ENCODE results near the gene MYB.
"Not testable (repeated sequence)": the region's sequence is repeated elsewhere in the genome, so short reads cannot be mapped to it uniquely, and the experiment has no call there.

The MYB gene

GRCh38 chr6:135162678-135163439 is 18.2 kb upstream of the MYB start:
- peak; percentile 20 for FAIRE-seq
- DNase-seq (ENCODE audit: insufficient read length, low spot score): no peak
- TF ChIP-seq SPI1 (IDR thresholded peaks at IDR 0.05; ENCODE audit: low read depth, low read length): peak; percentile 36; the same call in 1 of the 2 replicates
- no peak for TF ChIP-seq POLR2A (IDR thresholded peaks at IDR 0.05; ENCODE audit: low read depth, low read length)
- TF ChIP-seq TAF1 (IDR thresholded peaks at IDR 0.05; ENCODE audit: low read depth, low read length): 0 out of 2 replicates have a peak, but pooled peaks have one; percentile 11

DNA sequence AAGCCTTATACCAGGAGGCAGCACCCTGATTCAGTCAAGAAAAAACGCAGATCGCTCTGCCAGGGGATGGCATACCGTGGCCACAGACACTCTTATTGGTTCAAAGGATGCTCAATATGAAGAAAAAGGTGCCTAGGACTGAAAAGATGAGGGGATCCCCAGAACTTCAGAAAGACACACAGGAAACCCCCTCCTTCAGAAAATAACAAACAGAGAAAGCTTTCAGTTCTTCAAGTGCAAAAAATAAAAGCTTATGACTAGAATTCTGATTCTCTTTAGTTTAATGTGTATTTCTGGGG is 17.7 kb upstream of the MYB start:
- DNase-seq (ENCODE audit: insufficient read length, low spot score): no peak
- TF ChIP-seq TAF1 (IDR thresholded peaks at IDR 0.05; ENCODE audit: low read depth, low read length): no peak
- TF ChIP-seq POU2F2 (IDR thresholded peaks at IDR 0.05; ENCODE audit: low read depth, low read length): no peak
- peak; percentile 33; the same call in 1 of the 2 replicates for TF ChIP-seq SPI1 (IDR thresholded peaks at IDR 0.05; ENCODE audit: low read depth, low read length)
- TF ChIP-seq POLR2AphosphoS5 (IDR thresholded peaks at IDR 0.05; ENCODE audit: low read depth, low read length): no peak
- FAIRE-seq: peak; percentile 59

- not testable (repeated sequence) for FAIRE-seq; DNase-seq (ENCODE audit: insufficient read length, low spot score)
Observed at GRCh38 chr6:135164387-135164786, 16.7 kb upstream of the MYB start.

- no peak for FAIRE-seq
- DNase-seq (ENCODE audit: insufficient read length, low spot score): no peak
- TF ChIP-seq POLR2AphosphoS5 (IDR thresholded peaks at IDR 0.05; ENCODE audit: low read depth, low read length): no peak
- TF ChIP-seq SPI1 (IDR thresholded peaks at IDR 0.05; ENCODE audit: low read depth, low read length): no peak
- TF ChIP-seq PAX5 (IDR thresholded peaks at IDR 0.05; ENCODE audit: insufficient read depth, low read length, severe bottlenecking): no peak
- no peak for TF ChIP-seq POLR2A (IDR thresholded peaks at IDR 0.05; ENCODE audit: low read depth, low read length)
- TF ChIP-seq POU2F2 (IDR thresholded peaks at IDR 0.05; ENCODE audit: low read depth, low read length): no peak
- no peak for TF ChIP-seq TAF1 (IDR thresholded peaks at IDR 0.05; ENCODE audit: low read depth, low read length)
Observed at GRCh38 chr6:135165031-135165430, 16.1 kb upstream of the MYB start.

GRCh38 chr6:135166515-135166914 is 14.6 kb upstream of the MYB start:
- TF ChIP-seq PAX5 (IDR thresholded peaks at IDR 0.05; ENCODE audit: insufficient read depth, low read length, severe bottlenecking): no peak
- TF ChIP-seq POLR2AphosphoS5 (IDR thresholded peaks at IDR 0.05; ENCODE audit: low read depth, low read length): no peak
- TF ChIP-seq TAF1 (IDR thresholded peaks at IDR 0.05; ENCODE audit: low read depth, low read length): no peak
- TF ChIP-seq SPI1 (IDR thresholded peaks at IDR 0.05; ENCODE audit: low read depth, low read length): no peak
- TF ChIP-seq POU2F2 (IDR thresholded peaks at IDR 0.05; ENCODE audit: low read depth, low read length): no peak
- no peak for TF ChIP-seq POLR2A (IDR thresholded peaks at IDR 0.05; ENCODE audit: low read depth, low read length)
- FAIRE-seq (no peak), DNase-seq (ENCODE audit: insufficient read length, low spot score) (no peak)

GRCh38 chr6:135167617-135168016 is 13.5 kb upstream of the MYB start:
- FAIRE-seq (no peak), DNase-seq (ENCODE audit: insufficient read length, low spot score) (no peak)
- no peak for TF ChIP-seq TAF1 (IDR thresholded peaks at IDR 0.05; ENCODE audit: low read depth, low read length)
- TF ChIP-seq PAX5 (IDR thresholded peaks at IDR 0.05; ENCODE audit: insufficient read depth, low read length, severe bottlenecking): no peak
- TF ChIP-seq POLR2AphosphoS5 (IDR thresholded peaks at IDR 0.05; ENCODE audit: low read depth, low read length): no peak
- TF ChIP-seq POU2F2 (IDR thresholded peaks at IDR 0.05; ENCODE audit: low read depth, low read length): no peak
- no peak for TF ChIP-seq POLR2A (IDR thresholded peaks at IDR 0.05; ENCODE audit: low read depth, low read length)

GRCh38 chr6:135168766-135169165 is 12.3 kb upstream of the MYB start:
- TF ChIP-seq POLR2A (IDR thresholded peaks at IDR 0.05; ENCODE audit: low read depth, low read length): no peak
- no peak for TF ChIP-seq POU2F2 (IDR thresholded peaks at IDR 0.05; ENCODE audit: low read depth, low read length)
- TF ChIP-seq SPI1 (IDR thresholded peaks at IDR 0.05; ENCODE audit: low read depth, low read length): no peak
- TF ChIP-seq TAF1 (IDR thresholded peaks at IDR 0.05; ENCODE audit: low read depth, low read length): no peak
- no peak for TF ChIP-seq POLR2AphosphoS5 (IDR thresholded peaks at IDR 0.05; ENCODE audit: low read depth, low read length)
- FAIRE-seq (no peak), DNase-seq (ENCODE audit: insufficient read length, low spot score) (no peak)

DNA sequence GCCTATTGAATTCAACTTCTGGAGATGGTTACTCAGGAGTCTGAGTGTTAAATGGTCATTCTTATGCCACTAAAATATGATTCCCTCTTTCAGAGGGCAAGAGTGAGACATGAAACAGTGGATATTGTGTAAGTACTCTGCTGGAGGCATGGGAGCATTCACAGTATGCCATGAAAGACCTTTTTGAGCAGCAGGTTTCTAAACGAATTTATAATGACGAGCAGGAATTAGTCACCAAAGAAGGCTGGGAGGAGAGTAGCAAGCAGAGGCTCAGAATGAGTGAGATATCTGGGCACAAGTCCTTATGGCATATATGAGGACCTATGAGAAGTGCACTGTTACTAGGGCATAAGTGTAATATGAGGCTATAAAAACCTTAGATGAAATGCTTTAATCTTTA is 10.9 kb upstream of the MYB start:
- DNase-seq (ENCODE audit: insufficient read length, low spot score) (no peak), FAIRE-seq (peak; percentile 40)
- no peak for TF ChIP-seq PAX5 (IDR thresholded peaks at IDR 0.05; ENCODE audit: insufficient read depth, low read length, severe bottlenecking)
- TF ChIP-seq POLR2A (IDR thresholded peaks at IDR 0.05; ENCODE audit: low read depth, low read length): no peak
- TF ChIP-seq POLR2AphosphoS5 (IDR thresholded peaks at IDR 0.05; ENCODE audit: low read depth, low read length): no peak
- no peak for TF ChIP-seq SPI1 (IDR thresholded peaks at IDR 0.05; ENCODE audit: low read depth, low read length)
- TF ChIP-seq TAF1 (IDR thresholded peaks at IDR 0.05; ENCODE audit: low read depth, low read length): no peak
- no peak for TF ChIP-seq POU2F2 (IDR thresholded peaks at IDR 0.05; ENCODE audit: low read depth, low read length)

DNA sequence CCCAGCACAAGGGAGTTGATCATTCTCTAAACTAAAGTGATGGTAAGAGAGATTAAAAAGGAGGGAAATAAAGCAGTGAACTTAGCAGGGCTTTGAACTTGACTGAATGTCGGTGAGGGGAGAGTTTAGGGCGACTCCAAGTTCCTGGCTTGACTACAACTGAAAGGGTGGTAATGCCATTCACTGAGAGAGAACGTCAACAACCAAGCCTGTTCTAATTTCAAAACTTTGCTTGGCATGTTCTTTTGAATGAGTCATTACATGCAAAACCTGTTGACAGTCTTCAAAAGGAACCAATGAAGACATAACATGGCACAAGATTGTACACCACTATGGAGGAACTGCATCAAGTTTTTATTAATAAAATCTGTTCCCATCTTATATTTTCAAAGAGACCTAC is 10.3 kb upstream of the MYB start:
- no peak for TF ChIP-seq POLR2A (IDR thresholded peaks at IDR 0.05; ENCODE audit: low read depth, low read length)
- no peak for TF ChIP-seq POLR2AphosphoS5 (IDR thresholded peaks at IDR 0.05; ENCODE audit: low read depth, low read length)
- no peak for TF ChIP-seq PAX5 (IDR thresholded peaks at IDR 0.05; ENCODE audit: insufficient read depth, low read length, severe bottlenecking)
- TF ChIP-seq TAF1 (IDR thresholded peaks at IDR 0.05; ENCODE audit: low read depth, low read length): no peak
- TF ChIP-seq SPI1 (IDR thresholded peaks at IDR 0.05; ENCODE audit: low read depth, low read length): no peak
- TF ChIP-seq POU2F2 (IDR thresholded peaks at IDR 0.05; ENCODE audit: low read depth, low read length): no peak
- no peak for DNase-seq (ENCODE audit: insufficient read length, low spot score)
- peak; percentile 56 for FAIRE-seq

DNA sequence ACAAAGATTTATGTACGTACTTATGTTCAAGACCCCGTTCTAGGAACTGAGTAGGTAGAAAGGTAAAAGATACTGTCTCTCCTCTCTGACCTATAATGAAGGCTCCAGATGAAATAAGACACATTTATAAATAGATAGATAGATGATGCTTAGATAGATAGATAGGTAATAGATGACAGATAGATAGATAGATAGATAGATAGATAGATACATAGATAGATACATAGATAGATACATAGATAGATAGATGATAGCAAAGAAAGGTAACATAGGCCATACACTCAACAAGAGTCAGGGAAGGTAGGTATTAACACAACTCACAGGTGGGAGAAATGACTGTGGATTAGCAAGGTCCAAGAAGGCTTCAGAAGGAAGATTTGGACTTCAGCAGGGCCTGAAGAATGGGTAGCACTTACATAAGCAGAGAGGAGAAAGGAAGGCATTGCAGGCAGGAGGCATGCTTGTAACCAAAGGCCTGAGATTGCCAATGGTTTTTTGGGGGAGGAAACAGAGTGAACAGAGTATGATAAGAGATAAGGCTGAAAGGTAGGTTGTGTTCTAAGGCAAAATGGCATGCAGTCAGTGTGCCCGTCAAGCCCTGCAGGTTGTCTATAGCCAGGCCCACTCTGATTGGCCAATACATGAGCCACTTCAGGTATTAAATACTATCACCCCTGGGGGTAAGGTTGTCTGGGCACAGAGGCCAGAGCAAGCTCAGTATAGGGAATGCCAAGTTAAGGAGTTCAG is 7.7 kb upstream of the MYB start:
- TF ChIP-seq SPI1 (IDR thresholded peaks at IDR 0.05; ENCODE audit: low read depth, low read length) (no peak), POU2F2 (IDR thresholded peaks at IDR 0.05; ENCODE audit: low read depth, low read length) (no peak), POLR2AphosphoS5 (IDR thresholded peaks at IDR 0.05; ENCODE audit: low read depth, low read length) (no peak), PAX5 (IDR thresholded peaks at IDR 0.05; ENCODE audit: insufficient read depth, low read length, severe bottlenecking) (no peak), POLR2A (IDR thresholded peaks at IDR 0.05; ENCODE audit: low read depth, low read length) (no peak), TAF1 (IDR thresholded peaks at IDR 0.05; ENCODE audit: low read depth, low read length) (no peak)
- FAIRE-seq: peak; percentile 57
- DNase-seq (ENCODE audit: insufficient read length, low spot score): no peak
